ENCODE results near the gene NOL4L.

NOL4L gene

DNA sequence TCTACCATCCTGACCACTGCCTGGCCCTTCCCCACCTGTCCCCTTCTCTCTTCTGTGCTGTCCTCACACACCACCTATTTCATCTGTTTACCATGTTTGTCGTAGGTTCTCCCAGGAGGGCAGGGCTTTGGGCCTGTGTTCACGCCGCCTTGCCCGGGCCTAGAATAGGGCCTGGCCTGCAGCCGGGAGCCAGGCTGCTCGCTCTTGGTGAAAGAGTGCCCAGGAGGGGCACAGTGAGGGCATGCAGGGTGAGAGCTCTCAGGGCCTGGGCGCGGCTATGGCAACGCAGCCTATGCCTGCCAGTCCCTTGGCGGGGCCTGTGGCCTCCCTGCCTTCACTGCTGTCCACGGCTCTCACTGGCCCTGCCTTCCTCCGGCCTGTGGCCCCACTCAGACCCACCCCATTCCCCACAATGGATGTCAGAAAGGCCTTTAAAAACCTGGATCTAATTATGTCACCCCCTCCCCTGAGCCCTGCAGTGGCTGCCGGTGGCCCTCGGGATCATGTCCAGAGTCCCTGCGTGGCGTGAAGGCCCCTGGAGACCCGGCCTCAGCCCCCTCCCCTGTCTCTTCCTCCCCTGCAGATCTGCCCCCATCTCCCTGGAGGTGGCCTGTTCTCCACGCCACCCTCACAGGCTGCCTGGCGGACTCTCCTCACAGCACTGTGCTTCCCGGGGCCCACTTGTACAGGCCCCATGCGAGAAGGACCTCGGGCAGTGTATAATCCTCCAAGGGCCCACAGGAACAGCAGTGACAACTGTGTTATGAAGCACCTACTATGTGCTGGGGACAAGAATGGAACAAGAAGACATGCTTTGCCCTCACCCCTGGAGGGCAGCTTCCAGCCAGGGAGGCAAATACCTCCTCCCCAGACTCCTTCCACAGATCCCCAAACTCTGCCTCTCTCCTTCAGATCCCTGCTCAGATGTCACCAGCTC, 22.9 kb upstream of the NOL4L start:
- H3K27ac ChIP-seq = no peak overlapping the region
- TF ChIP-seq, protein P1, sequence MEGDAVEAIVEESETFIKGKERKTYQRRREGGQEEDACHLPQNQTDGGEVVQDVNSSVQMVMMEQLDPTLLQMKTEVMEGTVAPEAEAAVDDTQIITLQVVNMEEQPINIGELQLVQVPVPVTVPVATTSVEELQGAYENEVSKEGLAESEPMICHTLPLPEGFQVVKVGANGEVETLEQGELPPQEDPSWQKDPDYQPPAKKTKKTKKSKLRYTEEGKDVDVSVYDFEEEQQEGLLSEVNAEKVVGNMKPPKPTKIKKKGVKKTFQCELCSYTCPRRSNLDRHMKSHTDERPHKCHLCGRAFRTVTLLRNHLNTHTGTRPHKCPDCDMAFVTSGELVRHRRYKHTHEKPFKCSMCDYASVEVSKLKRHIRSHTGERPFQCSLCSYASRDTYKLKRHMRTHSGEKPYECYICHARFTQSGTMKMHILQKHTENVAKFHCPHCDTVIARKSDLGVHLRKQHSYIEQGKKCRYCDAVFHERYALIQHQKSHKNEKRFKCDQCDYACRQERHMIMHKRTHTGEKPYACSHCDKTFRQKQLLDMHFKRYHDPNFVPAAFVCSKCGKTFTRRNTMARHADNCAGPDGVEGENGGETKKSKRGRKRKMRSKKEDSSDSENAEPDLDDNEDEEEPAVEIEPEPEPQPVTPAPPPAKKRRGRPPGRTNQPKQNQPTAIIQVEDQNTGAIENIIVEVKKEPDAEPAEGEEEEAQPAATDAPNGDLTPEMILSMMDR (conservative IDR thresholded peaks at IDR 0.05) = no peak
- TF ChIP-seq ZFX (IDR thresholded peaks at IDR 0.05) = no peak

DNA sequence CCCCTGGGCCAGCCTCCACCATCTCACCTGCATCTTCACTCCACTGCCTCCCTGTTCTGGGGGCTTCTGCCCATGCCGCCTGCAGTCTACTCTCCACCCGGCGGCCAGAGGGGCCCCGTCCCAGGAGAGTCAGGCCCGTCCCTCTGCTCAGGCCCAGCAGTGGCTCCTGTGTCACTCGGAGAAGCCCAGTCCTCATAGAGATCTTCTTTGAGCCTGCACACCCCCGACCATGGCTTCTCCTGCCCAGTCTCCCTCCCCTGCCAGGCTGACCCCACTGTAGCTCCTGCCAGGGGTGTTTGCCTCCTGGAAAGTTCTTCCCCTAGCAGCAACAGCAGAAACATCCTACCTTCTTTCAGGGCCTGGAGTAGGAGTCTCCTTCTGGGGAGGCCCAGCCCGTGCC, 22.2 kb upstream of the NOL4L start:
- H3K27ac ChIP-seq = no peak overlapping the region
- TF ChIP-seq, protein P1 (conservative IDR thresholded peaks at IDR 0.05) = no peak
- TF ChIP-seq ZFX (IDR thresholded peaks at IDR 0.05) = no peak

DNA sequence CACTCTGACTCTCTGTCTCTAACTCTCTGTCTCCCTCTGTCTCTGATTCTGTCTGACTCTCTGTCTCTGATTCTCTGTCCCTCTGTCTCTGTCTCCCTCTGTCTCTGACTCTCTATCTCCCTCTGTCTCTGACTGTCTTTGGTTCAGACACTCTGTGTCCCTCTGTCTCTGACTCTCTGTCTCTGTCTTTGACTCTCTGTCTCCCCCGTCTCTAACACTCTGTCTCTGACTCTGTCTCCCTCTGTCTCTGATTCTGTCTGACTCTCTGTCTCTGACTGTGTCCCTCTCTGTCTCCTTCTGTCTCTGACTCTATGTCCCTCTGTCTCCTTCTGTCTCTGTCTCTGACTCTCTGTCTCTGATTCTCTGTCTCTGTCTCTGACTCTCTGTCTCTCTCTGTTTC, 21.7 kb upstream of the NOL4L start:
- TF ChIP-seq ZFX (IDR thresholded peaks at IDR 0.05) = no peak
- TF ChIP-seq, protein P1 (conservative IDR thresholded peaks at IDR 0.05) = no peak
- no peak overlapping the region for H3K27ac ChIP-seq

DNA sequence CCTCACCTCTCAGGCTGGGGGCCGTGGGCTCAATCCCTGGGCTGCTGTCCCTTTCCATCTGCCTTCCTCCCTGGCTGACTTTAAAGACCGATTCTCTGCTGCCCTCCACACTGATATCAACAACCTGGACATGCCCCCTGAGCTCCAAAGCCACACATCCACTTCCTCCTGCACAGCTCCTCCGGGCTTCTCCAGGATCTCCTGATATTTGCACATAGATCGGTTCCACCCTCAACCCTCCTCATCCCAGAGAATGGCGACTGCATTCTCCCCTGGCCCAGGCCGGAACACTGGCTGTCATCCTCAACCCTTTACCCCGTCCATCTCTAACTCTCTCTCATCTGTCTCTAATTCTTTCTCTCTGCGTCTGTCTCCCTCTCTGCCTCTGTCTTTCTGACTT, 21.0 kb upstream of the NOL4L start:
- no peak for TF ChIP-seq ZFX (IDR thresholded peaks at IDR 0.05)
- TF ChIP-seq, protein P1 (conservative IDR thresholded peaks at IDR 0.05) = no peak
- no peak overlapping the region for H3K27ac ChIP-seq

DNA sequence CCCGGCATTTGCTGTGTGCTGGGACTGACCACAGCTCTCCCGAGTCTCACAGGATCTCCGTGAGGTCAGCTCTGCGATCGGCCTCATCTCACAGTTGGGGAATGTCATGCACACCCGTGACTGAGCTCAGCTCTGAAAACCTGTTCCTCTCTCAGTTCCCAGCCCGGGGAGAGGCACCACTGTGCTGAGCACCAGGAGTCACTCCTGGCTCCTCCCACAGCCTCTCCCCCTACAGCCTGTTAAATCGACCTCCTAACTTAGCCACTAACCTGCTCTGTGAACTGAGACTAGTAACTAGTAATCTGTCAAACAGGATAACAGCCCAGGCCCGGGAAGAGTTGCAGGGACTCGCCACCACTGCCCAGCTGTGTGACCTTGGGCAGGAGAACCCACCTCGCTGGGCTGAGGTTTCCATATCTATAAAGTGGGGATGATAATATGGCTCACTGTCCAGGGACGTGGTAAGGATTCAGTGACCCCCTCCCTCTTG, 20.1 kb upstream of the NOL4L start:
- H3K27ac ChIP-seq = no peak overlapping the region
- no peak for TF ChIP-seq ZFX (IDR thresholded peaks at IDR 0.05)
- TF ChIP-seq, protein P1 (conservative IDR thresholded peaks at IDR 0.05) = no peak

DNA sequence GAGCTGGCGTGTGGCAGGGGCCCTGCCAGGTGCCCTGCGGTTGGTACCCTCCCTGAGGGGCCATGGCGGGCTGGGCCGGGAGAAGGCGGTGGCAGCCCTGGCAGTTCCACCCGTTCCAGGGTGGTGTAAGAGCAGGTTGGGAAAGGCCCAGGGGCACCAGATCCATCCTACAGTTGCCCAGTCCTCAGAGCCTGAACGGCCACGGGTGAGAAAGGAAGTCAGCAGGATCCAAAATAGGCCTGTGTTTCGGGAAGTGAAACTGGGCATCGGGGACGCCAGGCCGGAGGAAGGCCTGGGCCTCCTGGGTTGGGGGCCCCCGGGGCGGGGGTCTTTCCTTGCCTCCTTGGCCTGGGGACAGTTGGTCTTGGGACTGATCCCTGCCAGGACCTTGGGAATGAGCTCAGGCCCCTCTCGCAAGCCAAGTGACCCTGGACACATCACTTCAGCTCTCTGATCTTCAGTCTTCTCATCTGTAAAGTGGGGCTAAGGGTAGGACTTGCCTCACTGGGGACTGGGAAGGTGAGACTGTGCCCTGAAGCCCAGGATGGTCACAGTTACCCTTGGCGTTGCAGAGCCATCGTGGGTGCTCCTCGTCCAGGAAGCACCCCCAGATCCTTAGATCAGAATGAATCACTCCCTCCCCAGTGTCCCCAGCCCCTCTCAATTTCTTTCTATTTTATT, 18.1 kb upstream of the NOL4L start:
- no peak overlapping the region for H3K27ac ChIP-seq
- no peak for TF ChIP-seq ZFX (IDR thresholded peaks at IDR 0.05)
- TF ChIP-seq, protein P1 (conservative IDR thresholded peaks at IDR 0.05) = no peak

DNA sequence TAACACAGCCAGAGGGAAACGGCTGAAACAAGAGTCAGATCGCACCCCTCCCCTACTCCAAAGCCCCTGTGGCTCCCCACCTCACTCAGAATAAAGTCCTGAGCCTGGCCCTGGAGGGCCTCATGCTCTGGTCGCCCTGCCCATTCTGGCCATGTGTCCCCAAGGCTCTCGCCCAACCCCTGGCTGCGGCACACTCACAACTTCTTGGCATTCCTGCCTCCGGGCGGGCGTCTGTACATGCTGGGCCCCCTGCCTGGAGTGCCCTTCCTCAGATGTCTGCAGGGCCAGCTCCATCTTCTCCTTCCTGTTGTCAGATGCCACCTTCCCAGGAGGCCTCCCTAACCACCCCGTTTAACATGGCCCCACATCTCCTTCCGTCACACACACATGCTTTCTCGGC, 17.1 kb upstream of the NOL4L start:
- TF ChIP-seq ZFX (IDR thresholded peaks at IDR 0.05) = no peak
- TF ChIP-seq, protein P1 (conservative IDR thresholded peaks at IDR 0.05) = no peak
- no peak overlapping the region for H3K27ac ChIP-seq

Measured in C4-2B (cell line).